Measurements from ENCODE around the gene NELL2.

NELL2 gene

DNA sequence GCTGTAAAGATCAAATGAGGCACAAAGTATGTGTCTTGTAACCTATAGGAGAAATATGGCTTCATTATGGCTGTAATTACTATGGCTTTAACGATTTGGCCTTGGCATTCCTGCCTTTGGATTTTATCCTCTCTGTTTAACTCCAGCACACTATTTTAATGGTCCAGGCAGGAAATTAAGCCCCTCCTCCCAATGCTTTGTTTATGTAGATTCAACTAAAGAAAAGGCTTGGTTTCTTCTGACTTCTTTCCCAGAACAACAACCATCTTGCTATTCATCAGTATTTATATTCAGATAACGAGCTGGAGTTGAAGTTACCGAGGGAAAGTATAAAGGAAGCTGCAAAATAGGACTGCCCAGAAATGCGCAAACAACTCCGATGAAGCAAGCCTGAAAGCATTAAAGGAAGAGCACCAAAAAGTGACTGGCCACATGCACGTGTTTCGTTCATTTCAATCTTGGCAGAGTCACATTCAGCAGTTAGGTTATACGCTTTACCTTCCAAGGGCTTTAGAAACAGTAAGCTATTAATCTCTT, 104.6 kb downstream of the NELL2 start:
- Histone ChIP-seq H3F3A (ENCODE audit: control insufficient read depth, insufficient read depth) (no peaks in the 10 kb centered on the region), H3K27me3 (ENCODE audit: control insufficient read depth, low read length) (no peaks in the 10 kb centered on the region), H3K4me1 (ENCODE audit: control insufficient read depth, low read length) (no peaks in the 10 kb centered on the region), H3K4me3 (ENCODE audit: low read length) (no peak overlapping the region), H3K4me2 (ENCODE audit: low read length) (no peak overlapping the region), H3K27ac (ENCODE audit: low read depth, low read length) (no peak overlapping the region), H3K79me2 (ENCODE audit: control insufficient read depth, low read length) (no peaks in the 10 kb centered on the region), H4K20me1 (ENCODE audit: control insufficient read depth, insufficient read depth, low read depth, low read length) (no peaks in the 10 kb centered on the region), H3K36me3 (ENCODE audit: control insufficient read depth, low read length) (no peaks in the 10 kb centered on the region), H3K9me3 (ENCODE audit: control insufficient read depth, insufficient read depth, low read length) (no peaks in the 10 kb centered on the region), H3K9me2 (replicated peaks; ENCODE audit: control insufficient read depth, low read length) (no peaks in the 10 kb centered on the region)
- no peak for TF ChIP-seq EZH2phosphoT487 (IDR thresholded peaks at IDR 0.05; ENCODE audit: borderline replicate concordance, low read length)
- TF ChIP-seq, protein P1, sequence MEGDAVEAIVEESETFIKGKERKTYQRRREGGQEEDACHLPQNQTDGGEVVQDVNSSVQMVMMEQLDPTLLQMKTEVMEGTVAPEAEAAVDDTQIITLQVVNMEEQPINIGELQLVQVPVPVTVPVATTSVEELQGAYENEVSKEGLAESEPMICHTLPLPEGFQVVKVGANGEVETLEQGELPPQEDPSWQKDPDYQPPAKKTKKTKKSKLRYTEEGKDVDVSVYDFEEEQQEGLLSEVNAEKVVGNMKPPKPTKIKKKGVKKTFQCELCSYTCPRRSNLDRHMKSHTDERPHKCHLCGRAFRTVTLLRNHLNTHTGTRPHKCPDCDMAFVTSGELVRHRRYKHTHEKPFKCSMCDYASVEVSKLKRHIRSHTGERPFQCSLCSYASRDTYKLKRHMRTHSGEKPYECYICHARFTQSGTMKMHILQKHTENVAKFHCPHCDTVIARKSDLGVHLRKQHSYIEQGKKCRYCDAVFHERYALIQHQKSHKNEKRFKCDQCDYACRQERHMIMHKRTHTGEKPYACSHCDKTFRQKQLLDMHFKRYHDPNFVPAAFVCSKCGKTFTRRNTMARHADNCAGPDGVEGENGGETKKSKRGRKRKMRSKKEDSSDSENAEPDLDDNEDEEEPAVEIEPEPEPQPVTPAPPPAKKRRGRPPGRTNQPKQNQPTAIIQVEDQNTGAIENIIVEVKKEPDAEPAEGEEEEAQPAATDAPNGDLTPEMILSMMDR (IDR thresholded peaks at IDR 0.05; ENCODE audit: low read depth, low read length, poor library complexity, severe bottlenecking): no peak

DNA sequence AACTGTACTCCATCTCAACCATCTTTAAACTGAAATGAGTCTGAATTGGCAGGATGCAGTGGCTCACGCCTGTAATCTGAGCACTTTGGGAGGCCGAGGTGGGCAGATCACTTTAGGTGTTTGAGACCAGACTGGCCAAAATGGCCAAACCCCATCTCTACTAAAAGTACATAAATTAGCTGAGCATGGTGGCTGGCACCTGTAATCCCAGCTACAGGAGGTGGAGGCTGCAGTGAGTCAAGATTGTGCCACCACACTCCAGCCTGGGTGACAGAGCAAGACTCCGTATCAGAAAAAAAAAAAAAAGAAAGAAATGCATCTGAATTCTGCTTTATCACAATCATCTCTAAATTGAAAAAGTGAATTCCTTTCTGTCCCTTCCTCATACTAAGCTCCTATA, 110.3 kb downstream of the NELL2 start:
- no peak overlapping the region for H3K4me2 ChIP-seq (ENCODE audit: low read length)
- no peaks in the 10 kb centered on the region for H4K20me1 ChIP-seq (ENCODE audit: control insufficient read depth, insufficient read depth, low read depth, low read length)
- no peak overlapping the region for H3K27ac ChIP-seq (ENCODE audit: low read depth, low read length)
- H3K4me1 ChIP-seq (ENCODE audit: control insufficient read depth, low read length): no peaks in the 10 kb centered on the region
- H3K36me3 ChIP-seq (ENCODE audit: control insufficient read depth, low read length): no peaks in the 10 kb centered on the region
- no peaks in the 10 kb centered on the region for H3K9me2 ChIP-seq (replicated peaks; ENCODE audit: control insufficient read depth, low read length)
- H3K4me3 ChIP-seq (ENCODE audit: low read length): no peak overlapping the region
- no peaks in the 10 kb centered on the region for H3K9me3 ChIP-seq (ENCODE audit: control insufficient read depth, insufficient read depth, low read length)
- TF ChIP-seq, protein P1 (IDR thresholded peaks at IDR 0.05; ENCODE audit: low read depth, low read length, poor library complexity, severe bottlenecking): no peak
- no peak for TF ChIP-seq EZH2phosphoT487 (IDR thresholded peaks at IDR 0.05; ENCODE audit: borderline replicate concordance, low read length)
- no peaks in the 10 kb centered on the region for H3K27me3 ChIP-seq (ENCODE audit: control insufficient read depth, low read length)
- no peaks in the 10 kb centered on the region for H3K79me2 ChIP-seq (ENCODE audit: control insufficient read depth, low read length)
- H3F3A ChIP-seq (ENCODE audit: control insufficient read depth, insufficient read depth): no peaks in the 10 kb centered on the region

DNA sequence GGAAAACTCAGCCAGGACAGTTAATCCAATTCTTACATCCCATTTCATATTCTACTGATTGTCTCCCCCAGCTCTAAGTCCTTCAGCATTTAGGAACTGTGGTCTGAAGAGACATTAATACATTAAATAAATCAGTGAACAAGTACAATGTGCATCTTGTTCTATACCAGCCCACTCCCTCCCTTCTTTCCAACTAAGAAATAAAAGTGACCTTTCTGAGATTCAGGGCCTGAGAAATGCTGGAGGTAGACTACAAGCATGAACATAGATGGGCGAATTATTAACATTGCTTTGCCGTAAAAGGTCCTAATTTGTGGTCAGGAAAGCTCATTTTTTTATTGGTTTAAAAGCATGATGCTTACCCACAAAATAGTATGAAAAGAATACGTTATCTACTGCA, 113.1 kb downstream of the NELL2 start:
- no peaks in the 10 kb centered on the region for H4K20me1 ChIP-seq (ENCODE audit: control insufficient read depth, insufficient read depth, low read depth, low read length)
- no peaks in the 10 kb centered on the region for H3F3A ChIP-seq (ENCODE audit: control insufficient read depth, insufficient read depth)
- no peaks in the 10 kb centered on the region for H3K36me3 ChIP-seq (ENCODE audit: control insufficient read depth, low read length)
- H3K4me3 ChIP-seq (ENCODE audit: low read length): no peak overlapping the region
- no peaks in the 10 kb centered on the region for H3K4me1 ChIP-seq (ENCODE audit: control insufficient read depth, low read length)
- H3K4me2 ChIP-seq (ENCODE audit: low read length): no peak overlapping the region
- no peaks in the 10 kb centered on the region; the same call in 1 of the 2 replicates for H3K9me2 ChIP-seq (replicated peaks; ENCODE audit: control insufficient read depth, low read length)
- H3K27me3 ChIP-seq (ENCODE audit: control insufficient read depth, low read length): no peaks in the 10 kb centered on the region
- H3K9me3 ChIP-seq (ENCODE audit: control insufficient read depth, insufficient read depth, low read length): no peaks in the 10 kb centered on the region
- no peaks in the 10 kb centered on the region for H3K79me2 ChIP-seq (ENCODE audit: control insufficient read depth, low read length)
- H3K27ac ChIP-seq (ENCODE audit: low read depth, low read length): no peak overlapping the region
- TF ChIP-seq, protein P1 (IDR thresholded peaks at IDR 0.05; ENCODE audit: low read depth, low read length, poor library complexity, severe bottlenecking): no peak
- TF ChIP-seq EZH2phosphoT487 (IDR thresholded peaks at IDR 0.05; ENCODE audit: borderline replicate concordance, low read length): no peak

Measured in DOHH2 (cell line).